NT2/D1 (cell line): Measurements from ENCODE around the gene GNG4.

ENCODE experiments used
- YY1 ChIP-seq: IDR thresholded peaks from 2 replicates; pipeline ENCODE4 v1.6.1; 2011; ENCODE audit not compliant: insufficient read length, insufficient read depth
- ZNF274 ChIP-seq: IDR thresholded peaks from 2 replicates; pipeline ENCODE4 v1.6.1; 2011; ENCODE audit warnings: mild to moderate bottlenecking, low read depth, low read length

- TF ChIP-seq YY1 (no peak), ZNF274 (no peak)
Observed at GRCh38 chr1:235650341-235651169, 971 bp upstream of the GNG4 start.
